ENCODE data around the gene OCA2.

The OCA2 gene

DNA sequence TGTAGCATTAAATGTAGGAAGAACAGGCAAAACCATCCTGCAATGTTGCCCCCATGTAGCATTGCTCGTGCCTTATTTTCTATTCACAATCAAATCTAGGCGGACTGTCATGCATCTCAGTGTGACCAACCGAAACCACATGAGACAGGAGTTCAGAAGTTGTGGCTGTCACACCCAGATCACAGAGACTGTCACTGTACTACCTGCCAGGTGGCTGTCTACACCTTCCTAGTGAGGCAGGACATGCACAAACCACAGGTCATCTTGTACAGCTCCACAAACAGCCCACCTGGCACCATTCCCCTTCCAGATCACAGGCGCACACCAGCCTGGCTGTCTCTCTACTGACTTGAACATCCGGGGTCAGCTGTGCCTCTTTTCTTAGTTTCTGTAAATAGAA lies 392.8 kb downstream of the OCA2 start:
- no peak overlapping the region for H3K4me3 ChIP-seq (ENCODE audit: control insufficient read depth, low read depth, low read length)
- no peak for DNase-seq (ENCODE audit: low read depth)
- TF ChIP-seq, protein P1, sequence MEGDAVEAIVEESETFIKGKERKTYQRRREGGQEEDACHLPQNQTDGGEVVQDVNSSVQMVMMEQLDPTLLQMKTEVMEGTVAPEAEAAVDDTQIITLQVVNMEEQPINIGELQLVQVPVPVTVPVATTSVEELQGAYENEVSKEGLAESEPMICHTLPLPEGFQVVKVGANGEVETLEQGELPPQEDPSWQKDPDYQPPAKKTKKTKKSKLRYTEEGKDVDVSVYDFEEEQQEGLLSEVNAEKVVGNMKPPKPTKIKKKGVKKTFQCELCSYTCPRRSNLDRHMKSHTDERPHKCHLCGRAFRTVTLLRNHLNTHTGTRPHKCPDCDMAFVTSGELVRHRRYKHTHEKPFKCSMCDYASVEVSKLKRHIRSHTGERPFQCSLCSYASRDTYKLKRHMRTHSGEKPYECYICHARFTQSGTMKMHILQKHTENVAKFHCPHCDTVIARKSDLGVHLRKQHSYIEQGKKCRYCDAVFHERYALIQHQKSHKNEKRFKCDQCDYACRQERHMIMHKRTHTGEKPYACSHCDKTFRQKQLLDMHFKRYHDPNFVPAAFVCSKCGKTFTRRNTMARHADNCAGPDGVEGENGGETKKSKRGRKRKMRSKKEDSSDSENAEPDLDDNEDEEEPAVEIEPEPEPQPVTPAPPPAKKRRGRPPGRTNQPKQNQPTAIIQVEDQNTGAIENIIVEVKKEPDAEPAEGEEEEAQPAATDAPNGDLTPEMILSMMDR (conservative IDR thresholded peaks at IDR 0.05; ENCODE audit: control insufficient read depth, insufficient read depth, low read depth, low read length): no peak

DNA sequence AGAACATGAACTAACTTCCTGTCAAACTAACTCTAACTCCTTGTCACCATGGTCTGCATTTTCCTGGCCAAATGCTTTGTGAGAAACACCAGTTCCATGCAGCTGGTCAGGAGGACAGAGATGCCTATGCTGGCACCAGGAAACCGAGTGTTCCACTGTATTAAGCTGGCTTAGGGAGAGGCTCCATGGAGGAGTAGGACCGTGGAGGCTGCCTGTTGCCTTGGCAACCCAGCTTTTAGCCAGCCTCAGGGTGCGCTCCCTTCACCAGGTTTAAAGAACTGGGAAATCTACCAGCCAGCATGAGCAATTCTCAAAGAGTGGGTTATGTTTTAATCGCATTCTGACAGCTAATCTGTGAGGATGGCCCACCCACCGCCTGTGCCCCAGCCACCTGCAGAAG lies 394.1 kb downstream of the OCA2 start:
- H3K4me3 ChIP-seq (ENCODE audit: control insufficient read depth, low read depth, low read length): no peak overlapping the region
- no peak for DNase-seq (ENCODE audit: low read depth)
- TF ChIP-seq, protein P1 (conservative IDR thresholded peaks at IDR 0.05; ENCODE audit: control insufficient read depth, insufficient read depth, low read depth, low read length): no peak
